Measurements from ENCODE around the gene TASP1. TPM values are rescaled to one million over a fixed set of nuclear protein-coding genes. Genes with fewer than 3 reads are reported as not detected.

TASP1 gene
- total RNA-seq, 1 experiment from 2014 or later: 27.4 TPM

GRCh38 chr20:13613917-13614316, 24.8 kb downstream of the TASP1 start:
- TF ChIP-seq CTCF (IDR thresholded peaks at IDR 0.05; ENCODE audit: insufficient read depth in 1 of 2, low read depth in 1 of 2, low read length in 1 of 2, severe bottlenecking in 1 of 2, unreplicated experiment in 1 of 2): no peak
- H3K4me1 Mint-ChIP-seq (ENCODE audit: low read depth, unreplicated experiment): no peaks in the 10 kb centered on the region
- POLR2A ChIA-PET: no interaction called here
- intact Hi-C loops (cut with micrococcal nuclease; ENCODE audit: unreplicated experiment): loop anchor here (5.0 kb wide), 1 partner anchor 173 kb away; the partner anchor contains the start of gene NDUFAF5
- no peaks in the 10 kb centered on the region; the same call in 1 of the 2 replicates for H3K4me1 ChIP-seq
- H3K27me3 Mint-ChIP-seq (ENCODE audit: insufficient read depth, unreplicated experiment): no peaks in the 10 kb centered on the region
- DNase-seq: no peak
- H3K27ac Mint-ChIP-seq (ENCODE audit: unreplicated experiment): no peak overlapping the region
- no peak overlapping the region for H3K4me3 ChIP-seq (ENCODE audit: low read depth, low read length)
- no TSS peak for BruUV-seq (replicated peaks)
- H3K36me3 ChIP-seq (ENCODE audit: control insufficient read depth, insufficient read depth, low read length): no peaks in the 10 kb centered on the region
- no peaks in the 10 kb centered on the region for H3K27me3 ChIP-seq (replicated peaks; ENCODE audit: control insufficient read depth, insufficient read depth, low read length)
- no peaks in the 10 kb centered on the region for H3K9me3 Mint-ChIP-seq (ENCODE audit: unreplicated experiment)
- H3K9me3 ChIP-seq: no peaks in the 10 kb centered on the region
- no peak overlapping the region for H3K4me3 Mint-ChIP-seq (ENCODE audit: unreplicated experiment)
- H3K36me3 Mint-ChIP-seq (ENCODE audit: insufficient read depth, unreplicated experiment): peaks cover 18% of the 10 kb centered on the region
- CTCF ChIA-PET: interaction anchor here (0.6 kb wide), 1 partner anchor 24 kb away, joined by 3 read pairs; no protein-coding TSS in a partner anchor

- intact Hi-C loops (cut with micrococcal nuclease; ENCODE audit: unreplicated experiment): loop anchor here (5.0 kb wide), 1 partner anchor 176 kb away; the partner anchor contains the start of gene NDUFAF5
- H3K36me3 ChIP-seq (ENCODE audit: control insufficient read depth, insufficient read depth, low read length): no peaks in the 10 kb centered on the region
- H3K36me3 Mint-ChIP-seq (ENCODE audit: insufficient read depth, unreplicated experiment): peaks cover 27% of the 10 kb centered on the region
- H3K27me3 Mint-ChIP-seq (ENCODE audit: insufficient read depth, unreplicated experiment): no peaks in the 10 kb centered on the region
- ChIA-PET POLR2A (no interaction called here), CTCF (interaction anchor here (2.1 kb wide), 1 partner anchor 177 kb away, joined by 9 read pairs; no protein-coding TSS in a partner anchor)
- H3K4me1 ChIP-seq: no peaks in the 10 kb centered on the region; the same call in 1 of the 2 replicates
- no peak overlapping the region for H3K27ac Mint-ChIP-seq (ENCODE audit: unreplicated experiment)
- no peak for TF ChIP-seq CTCF (IDR thresholded peaks at IDR 0.05; ENCODE audit: insufficient read depth in 1 of 2, low read depth in 1 of 2, low read length in 1 of 2, severe bottlenecking in 1 of 2, unreplicated experiment in 1 of 2)
- H3K4me1 Mint-ChIP-seq (ENCODE audit: low read depth, unreplicated experiment): no peaks in the 10 kb centered on the region
- H3K9me3 ChIP-seq: no peaks in the 10 kb centered on the region
- H3K4me3 ChIP-seq (ENCODE audit: low read depth, low read length): no peak overlapping the region
- no peak overlapping the region for H3K4me3 Mint-ChIP-seq (ENCODE audit: unreplicated experiment)
- no TSS peak for BruUV-seq (replicated peaks)
- no peaks in the 10 kb centered on the region for H3K9me3 Mint-ChIP-seq (ENCODE audit: unreplicated experiment)
- H3K27me3 ChIP-seq (replicated peaks; ENCODE audit: control insufficient read depth, insufficient read depth, low read length): no peaks in the 10 kb centered on the region
- no peak for DNase-seq
Observed at GRCh38 chr20:13611611-13612125, 27.1 kb downstream of the TASP1 start.

GRCh38 chr20:13610184-13610583, 28.5 kb downstream of the TASP1 start:
- no TSS peak for BruUV-seq (replicated peaks)
- H3K36me3 ChIP-seq (ENCODE audit: control insufficient read depth, insufficient read depth, low read length): no peaks in the 10 kb centered on the region
- DNase-seq: peak in 1 of 2 experiments; percentile 37
- Mint-ChIP-seq H3K36me3 (ENCODE audit: insufficient read depth, unreplicated experiment) (peaks cover 23% of the 10 kb centered on the region), H3K27ac (ENCODE audit: unreplicated experiment) (no peak overlapping the region), H3K27me3 (ENCODE audit: insufficient read depth, unreplicated experiment) (no peaks in the 10 kb centered on the region), H3K4me1 (ENCODE audit: low read depth, unreplicated experiment) (no peaks in the 10 kb centered on the region), H3K4me3 (ENCODE audit: unreplicated experiment) (no peak overlapping the region), H3K9me3 (ENCODE audit: unreplicated experiment) (no peaks in the 10 kb centered on the region)
- CTCF ChIA-PET: interaction anchor here (0.6 to 2.1 kb wide), 2 partner anchors 23 to 178 kb away, joined by 5 to 9 read pairs; no protein-coding TSS in a partner anchor
- TF ChIP-seq CTCF (IDR thresholded peaks at IDR 0.05; ENCODE audit: insufficient read depth in 1 of 2, low read depth in 1 of 2, low read length in 1 of 2, severe bottlenecking in 1 of 2, unreplicated experiment in 1 of 2): peak; percentile 31 to 35
- no peaks in the 10 kb centered on the region; the same call in 1 of the 2 replicates for H3K4me1 ChIP-seq
- H3K27me3 ChIP-seq (replicated peaks; ENCODE audit: control insufficient read depth, insufficient read depth, low read length): no peaks in the 10 kb centered on the region
- intact Hi-C loops (cut with micrococcal nuclease; ENCODE audit: unreplicated experiment): loop anchor here (1.0 to 5.0 kb wide), 2 partner anchors 162 to 177 kb away; partner anchors contain the start of gene NDUFAF5
- H3K4me3 ChIP-seq (ENCODE audit: low read depth, low read length): no peak overlapping the region
- POLR2A ChIA-PET: no interaction called here
- H3K9me3 ChIP-seq: no peaks in the 10 kb centered on the region

Measured in Caco-2 (cell line).